Sigmoid colon (tissue), 4 donors: ENCODE data around the gene SUSD6.

Source experiments
- EP300 ChIP-seq, 4 donors: sonication (generic); formaldehyde crosslinking; IDR thresholded peaks; one replicate each; pipeline ENCODE4 v1.6.1; 2017; ENCODE audit warnings: antibody characterized with exemption in 4 of 4
- POLR2A ChIP-seq, 2 donors: fragments of 450-650 bp; IDR thresholded peaks; one replicate each; pipeline ENCODE4 v1.6.1; 2016; ENCODE audit warnings: antibody characterized with exemption in 2 of 2, mild to moderate bottlenecking in 2 of 2, moderate library complexity in 2 of 2
- TF ChIP-seq, protein P1 (sequence below), 4 experiments: fragments of 450-650 bp in 3 of 4; fragments of 200-600 bp in 1 of 4; IDR thresholded peaks; one replicate each; pipeline ENCODE4 v1.5.1; 2016 to 2019; ENCODE audit warnings: antibody characterized with exemption in 4 of 4, mild to moderate bottlenecking in 3 of 4, moderate library complexity in 2 of 4

DNA sequence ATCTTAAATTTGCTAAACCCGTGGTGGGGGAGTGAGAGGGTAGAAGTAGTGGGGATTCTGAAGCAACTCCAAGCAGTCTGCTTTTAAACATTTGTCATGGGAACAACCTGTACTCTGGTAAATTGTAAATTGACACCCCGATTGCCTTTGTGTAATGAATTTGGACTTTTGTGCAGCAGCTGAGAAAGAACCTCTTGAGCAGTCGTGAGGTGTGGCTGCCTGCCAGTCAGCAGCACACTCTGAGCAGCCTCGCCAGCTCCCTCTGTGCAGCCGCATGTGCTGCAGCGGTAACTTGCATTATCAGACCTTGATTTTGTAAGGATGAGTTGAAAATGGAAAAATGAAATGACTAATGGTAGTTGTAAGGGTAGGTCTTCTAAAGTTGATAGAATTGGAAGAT lies 74.3 kb downstream of the SUSD6 start:
- TF ChIP-seq, protein P1, sequence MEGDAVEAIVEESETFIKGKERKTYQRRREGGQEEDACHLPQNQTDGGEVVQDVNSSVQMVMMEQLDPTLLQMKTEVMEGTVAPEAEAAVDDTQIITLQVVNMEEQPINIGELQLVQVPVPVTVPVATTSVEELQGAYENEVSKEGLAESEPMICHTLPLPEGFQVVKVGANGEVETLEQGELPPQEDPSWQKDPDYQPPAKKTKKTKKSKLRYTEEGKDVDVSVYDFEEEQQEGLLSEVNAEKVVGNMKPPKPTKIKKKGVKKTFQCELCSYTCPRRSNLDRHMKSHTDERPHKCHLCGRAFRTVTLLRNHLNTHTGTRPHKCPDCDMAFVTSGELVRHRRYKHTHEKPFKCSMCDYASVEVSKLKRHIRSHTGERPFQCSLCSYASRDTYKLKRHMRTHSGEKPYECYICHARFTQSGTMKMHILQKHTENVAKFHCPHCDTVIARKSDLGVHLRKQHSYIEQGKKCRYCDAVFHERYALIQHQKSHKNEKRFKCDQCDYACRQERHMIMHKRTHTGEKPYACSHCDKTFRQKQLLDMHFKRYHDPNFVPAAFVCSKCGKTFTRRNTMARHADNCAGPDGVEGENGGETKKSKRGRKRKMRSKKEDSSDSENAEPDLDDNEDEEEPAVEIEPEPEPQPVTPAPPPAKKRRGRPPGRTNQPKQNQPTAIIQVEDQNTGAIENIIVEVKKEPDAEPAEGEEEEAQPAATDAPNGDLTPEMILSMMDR (IDR thresholded peaks at IDR 0.05) = no peak
- no peak for TF ChIP-seq POLR2A (IDR thresholded peaks at IDR 0.05)
- no peak for TF ChIP-seq EP300 (IDR thresholded peaks at IDR 0.05)
